Activated gamma-delta T cell treated with anti-CD3 and anti-CD28 coated beads, Interleukin-2, amount 50 U/mL, for 16 hours (primary cell): Measurements from ENCODE around the gene IGFBP4.

Experiments used
- DNase-seq: peaks from one replicate; pipeline ENCODE4 v3.0.0-alpha.2; 2020; ENCODE audit warnings: low read depth

The IGFBP4 gene

GRCh38 chr17:40471846-40472732 lies 28.8 kb downstream of the IGFBP4 start:
- DNase-seq = no peak

DNA sequence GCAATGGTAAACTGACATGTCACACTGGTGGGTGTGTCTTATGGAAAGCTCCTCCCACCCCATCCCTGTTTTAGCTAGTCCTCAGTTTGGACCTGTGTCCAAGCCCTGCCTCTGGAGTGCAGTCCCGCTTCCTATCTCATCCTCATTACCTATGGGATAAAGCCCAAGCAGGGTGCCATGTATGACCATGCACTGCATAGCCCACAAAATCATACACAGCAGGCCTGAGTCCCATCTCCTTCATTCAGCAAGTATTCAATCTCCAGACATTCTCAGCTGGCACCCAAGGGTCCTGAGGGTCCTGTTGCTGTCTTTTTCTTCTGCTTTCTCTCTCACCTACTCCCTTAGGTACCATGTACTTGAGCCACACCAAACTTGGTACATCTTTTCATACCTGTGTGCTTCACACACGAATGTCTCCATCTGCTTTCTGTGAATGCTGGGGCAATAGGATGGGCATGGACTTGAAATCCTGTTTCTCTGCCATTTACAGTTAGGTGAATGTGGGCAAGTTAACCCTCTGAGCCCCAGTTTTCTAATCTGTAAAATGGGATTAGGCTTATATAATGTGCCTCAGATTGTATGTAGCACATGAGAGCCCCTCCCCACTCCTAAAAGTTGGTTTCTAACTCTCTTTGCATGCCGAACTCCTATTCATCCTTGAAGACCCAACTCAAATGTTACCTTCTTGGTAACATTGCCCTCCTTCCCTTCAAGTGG lies 29.6 kb downstream of the IGFBP4 start:
- no peak for DNase-seq

DNA sequence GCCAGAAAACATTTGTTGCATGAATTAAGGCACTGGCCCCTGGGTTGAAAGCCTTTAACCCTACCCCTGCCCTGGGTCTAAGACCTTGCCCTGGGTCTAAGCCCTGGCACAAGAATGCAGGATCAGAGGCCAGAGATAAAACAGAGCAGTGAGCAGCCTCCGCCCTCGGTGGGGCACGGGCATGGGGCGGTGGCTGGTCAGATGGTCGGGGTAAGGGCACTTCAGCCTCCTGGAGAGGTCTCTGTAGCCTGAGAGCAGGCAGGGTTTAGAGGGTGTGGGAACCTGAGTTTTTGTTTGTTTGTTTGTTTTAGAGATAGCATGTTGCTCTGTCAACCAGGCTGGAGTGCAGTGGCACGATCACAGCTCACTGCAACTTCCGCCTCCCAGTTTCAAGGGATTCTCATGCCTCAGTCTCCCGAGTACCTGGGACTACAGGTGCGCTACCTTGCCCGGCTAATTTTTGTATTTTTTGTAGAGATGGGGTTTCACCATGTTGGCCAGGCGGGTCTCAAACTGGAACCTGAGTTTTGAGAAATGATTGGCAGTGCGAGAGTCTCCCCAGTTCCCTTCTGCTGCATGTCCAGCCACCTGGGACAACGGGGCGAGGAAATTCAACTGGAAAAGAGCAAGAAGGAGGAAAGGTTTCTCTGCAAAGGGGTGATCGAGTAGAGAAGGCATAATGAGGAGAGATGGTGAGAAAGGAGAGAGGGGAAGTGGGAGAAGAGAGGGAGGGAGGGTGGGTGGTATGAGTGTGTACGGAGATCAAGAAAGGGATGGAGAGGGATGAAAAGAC lies 30.5 kb downstream of the IGFBP4 start:
- DNase-seq = no peak

- DNase-seq = no peak
These were observed 31.3 kb downstream of the IGFBP4 start for GRCh38 chr17:40474419-40475002.

DNA sequence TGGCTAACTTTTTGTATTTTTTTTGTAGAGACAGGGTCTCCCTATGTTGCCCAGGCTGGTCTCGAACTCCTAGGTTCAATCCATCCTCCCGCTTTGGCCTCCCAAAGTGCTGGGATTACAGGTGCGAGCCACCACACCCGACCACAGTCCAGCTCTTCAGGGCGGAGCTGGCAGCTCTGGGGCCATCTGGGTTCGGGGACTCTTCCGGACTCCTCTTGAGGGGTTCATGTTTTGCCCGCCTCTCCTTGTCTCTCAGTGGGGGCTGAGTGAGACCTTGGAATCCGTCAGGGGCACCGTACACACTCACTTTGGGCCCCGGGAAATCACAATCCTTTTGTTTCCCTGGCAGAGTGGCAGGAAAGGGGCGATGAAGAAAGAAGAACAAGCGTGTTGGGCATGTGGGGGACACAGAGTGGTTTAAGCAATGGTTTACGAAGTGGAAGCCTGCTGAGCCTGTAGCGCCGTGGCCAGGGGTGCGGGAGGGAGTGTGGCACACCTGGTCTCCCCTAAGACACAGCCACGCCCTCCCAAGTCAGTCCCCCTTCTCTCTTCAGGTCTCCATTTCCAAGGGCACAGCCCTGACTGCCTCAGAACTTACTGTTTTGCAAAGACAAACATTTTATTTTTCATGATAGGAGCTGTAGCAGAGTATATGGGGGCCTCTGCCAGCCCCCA lies 32.1 kb downstream of the IGFBP4 start:
- DNase-seq = no peak

- DNase-seq = no peak
These were observed 34.5 kb downstream of the IGFBP4 start for GRCh38 chr17:40477796-40478195.

DNA sequence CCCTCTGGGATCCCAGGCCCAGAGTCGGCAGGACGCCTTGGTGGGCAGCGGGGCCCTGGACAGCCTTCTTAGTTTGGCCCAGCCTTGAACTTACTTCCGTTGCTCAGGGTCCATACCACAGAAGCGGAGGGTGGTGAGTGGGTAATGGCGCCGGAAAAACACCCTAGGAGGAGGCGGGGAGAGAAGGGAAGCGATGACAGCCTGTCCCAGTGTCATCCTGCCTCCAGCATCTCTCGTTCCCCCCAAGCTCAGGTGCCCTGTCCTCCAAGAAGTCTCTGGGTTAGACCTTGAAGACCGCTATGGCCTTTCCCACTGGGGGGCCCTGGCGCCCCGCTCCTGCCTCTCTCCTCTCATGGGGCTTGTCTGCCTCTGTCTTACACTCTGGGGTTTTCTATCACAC lies 35.2 kb downstream of the IGFBP4 start:
- DNase-seq = no peak

DNA sequence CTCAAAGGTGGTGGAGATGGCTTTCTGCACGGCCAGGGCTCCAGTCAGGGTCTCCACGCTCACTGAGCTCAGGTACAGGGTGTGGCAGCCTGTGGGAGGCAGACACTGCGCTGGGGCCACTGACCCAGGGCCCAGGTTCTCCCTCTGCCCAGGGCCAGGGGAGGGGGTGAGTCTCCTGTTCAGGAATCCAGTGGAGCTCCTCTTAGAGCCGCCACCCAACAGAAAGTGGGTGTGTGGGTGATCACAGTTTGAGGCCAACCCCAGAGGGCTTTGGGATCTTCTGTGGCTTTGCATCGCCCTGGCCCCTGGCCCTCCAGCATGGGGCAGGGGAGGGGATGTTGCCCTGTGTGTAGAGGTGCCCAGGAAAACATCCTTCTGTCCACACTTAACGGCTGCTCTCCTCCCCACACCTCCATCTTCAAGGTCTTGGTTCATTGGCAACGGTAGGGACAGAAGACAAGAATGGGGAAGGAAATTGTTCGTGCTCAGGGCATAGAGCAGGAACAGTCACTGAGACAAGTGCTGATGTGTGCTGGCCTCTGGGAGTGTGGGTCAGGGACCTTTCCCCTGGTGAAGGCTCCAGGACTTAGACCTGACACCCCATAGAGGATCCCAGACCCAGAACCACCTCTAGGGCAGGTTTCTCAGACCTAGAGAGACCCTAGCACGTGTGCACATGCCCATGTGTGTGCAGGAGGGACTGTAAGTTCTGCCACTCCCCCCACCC lies 36.7 kb downstream of the IGFBP4 start:
- DNase-seq = no peak

GRCh38 chr17:40480501-40481003 lies 37.3 kb downstream of the IGFBP4 start:
- DNase-seq = peak; percentile 78

DNA sequence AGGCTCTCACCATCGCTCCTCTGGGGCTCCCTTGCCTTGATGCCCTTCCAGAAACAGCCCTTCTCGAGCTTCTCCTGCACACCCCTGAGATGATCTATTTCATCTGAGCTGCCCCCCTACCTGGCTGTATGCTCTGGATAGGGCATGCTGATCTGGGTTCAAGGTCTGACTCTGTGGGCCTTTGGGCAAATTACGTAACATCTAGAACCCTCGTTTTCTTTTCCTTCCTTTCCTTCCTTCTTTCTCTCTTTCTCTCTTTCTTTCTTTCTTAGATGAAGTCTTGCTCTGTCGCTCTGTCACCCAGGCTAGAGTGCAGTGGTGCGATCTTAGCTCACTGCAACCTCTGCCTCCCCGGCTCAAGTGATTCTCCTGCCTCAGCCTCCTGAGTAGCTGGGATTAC lies 37.9 kb downstream of the IGFBP4 start:
- DNase-seq = no peak

DNA sequence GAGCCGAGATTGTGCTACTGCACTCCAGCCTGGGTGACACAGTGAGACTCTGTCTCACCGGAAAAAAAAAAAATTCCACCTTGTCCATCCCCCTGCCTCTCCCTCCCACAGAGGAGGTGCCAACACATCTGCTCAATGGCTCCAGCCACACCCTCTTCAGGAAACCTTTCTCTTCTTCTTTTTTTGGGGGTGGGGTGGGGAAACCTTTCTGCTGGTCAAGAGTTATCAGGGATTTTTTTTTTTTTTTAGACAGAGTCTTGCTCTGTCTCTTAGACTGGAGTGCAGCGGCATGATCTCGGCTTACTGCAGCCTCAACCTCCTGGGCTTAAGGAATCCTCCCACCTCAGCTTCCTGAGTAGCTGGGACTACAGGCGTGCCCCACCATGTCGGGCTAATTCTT lies 39.5 kb downstream of the IGFBP4 start:
- DNase-seq = no peak

- no peak for DNase-seq
These were observed 40.4 kb downstream of the IGFBP4 start for GRCh38 chr17:40483679-40484078.

DNA sequence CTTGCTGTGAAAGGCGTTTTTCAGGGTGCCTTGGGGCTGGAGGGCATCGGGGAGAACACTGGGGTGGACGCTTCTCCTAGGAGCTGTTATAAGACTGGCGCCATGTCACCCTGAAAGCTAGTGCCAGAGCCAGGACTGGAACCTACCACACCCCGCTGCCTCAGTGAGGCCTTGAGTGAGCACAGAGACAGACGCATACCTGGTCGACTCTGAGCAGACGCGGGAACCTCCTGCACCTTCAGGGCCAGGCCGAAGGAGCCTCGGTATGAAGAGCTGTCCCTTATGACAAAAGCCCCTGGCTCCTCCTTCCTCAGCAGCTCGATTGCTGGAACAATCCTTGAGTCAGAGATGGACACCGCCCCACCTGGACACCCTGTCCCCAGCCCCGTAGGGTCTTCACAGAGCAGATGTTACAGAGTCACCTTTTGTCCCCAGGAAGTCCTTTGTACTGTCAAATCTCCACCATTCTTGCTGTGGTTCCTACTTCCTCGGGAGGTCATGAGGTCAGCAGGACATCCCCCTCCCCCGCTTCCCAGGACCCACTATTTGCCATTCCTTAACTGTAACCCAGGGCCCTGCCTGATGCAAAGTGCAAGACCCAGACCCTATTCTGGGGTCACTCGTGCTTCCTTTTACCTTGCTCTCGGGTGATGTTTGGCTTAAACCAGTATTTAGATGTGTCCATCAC lies 41.2 kb downstream of the IGFBP4 start:
- DNase-seq = no peak

DNA sequence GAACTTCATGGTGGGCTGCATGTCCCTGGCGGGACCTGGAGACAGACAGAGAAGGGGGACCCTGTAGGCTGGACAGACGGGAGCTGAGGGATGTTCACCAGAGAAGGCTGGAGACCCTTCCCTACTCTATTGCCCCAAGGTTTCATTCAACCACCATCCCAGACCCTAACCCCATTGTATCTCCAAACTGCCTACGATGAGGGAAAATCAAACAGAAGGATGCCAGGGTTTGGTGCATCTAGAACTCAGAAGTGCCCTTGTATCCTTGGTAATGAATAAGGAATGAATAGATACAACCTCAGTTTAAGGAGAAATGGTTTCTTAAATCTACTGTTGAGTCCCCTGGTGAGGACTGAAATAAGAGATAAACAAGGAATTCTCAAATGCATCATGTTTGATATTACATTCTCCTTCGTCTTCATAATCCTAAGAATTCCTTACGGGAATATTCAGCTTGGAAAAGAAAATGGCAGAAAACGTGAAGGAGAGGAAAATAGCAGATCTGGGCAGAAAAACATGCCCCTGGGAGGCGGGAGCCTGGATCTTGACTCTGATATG lies 41.8 kb downstream of the IGFBP4 start:
- no peak for DNase-seq

GRCh38 chr17:40485851-40486521 lies 42.7 kb downstream of the IGFBP4 start:
- no peak for DNase-seq

DNA sequence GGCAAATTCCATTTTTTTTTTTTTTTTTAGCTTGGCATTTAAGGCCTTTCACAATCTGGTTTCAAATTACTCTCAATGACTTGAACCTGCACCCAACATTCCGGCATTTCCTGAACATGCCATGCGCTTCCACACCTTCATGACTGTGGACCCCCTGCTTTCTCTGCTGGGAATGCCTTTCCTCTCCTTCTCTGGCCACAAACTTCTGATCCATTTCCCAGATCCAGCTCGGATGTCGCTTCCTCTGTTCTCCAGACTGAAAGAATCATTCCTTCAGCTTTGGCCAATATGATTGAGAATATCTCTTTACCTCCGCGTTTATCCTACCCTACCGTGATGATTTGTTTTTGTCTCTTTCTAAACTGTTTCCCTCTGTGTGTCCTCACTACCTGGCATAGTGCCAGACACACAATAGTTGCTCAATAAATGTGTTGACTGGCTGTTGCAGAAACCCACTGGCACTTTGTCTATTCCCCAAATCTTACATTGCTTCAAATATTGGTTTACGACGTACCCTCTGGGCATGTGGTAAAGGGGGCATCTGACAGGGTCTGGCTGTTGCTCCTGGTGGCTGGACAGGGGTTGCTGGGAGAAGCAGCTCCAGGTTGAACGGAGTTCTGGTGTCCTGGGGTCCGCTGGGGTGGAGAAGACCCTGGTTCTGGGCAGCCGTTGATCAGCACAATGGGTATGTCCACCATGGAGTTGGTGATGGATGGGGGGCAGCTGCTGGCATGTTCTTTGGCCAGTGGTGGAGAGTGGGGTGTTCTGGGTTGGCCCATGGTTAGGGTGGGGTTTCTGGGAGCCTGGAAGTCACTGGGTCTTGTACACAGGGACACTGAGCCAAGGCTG lies 43.5 kb downstream of the IGFBP4 start:
- no peak for DNase-seq

DNA sequence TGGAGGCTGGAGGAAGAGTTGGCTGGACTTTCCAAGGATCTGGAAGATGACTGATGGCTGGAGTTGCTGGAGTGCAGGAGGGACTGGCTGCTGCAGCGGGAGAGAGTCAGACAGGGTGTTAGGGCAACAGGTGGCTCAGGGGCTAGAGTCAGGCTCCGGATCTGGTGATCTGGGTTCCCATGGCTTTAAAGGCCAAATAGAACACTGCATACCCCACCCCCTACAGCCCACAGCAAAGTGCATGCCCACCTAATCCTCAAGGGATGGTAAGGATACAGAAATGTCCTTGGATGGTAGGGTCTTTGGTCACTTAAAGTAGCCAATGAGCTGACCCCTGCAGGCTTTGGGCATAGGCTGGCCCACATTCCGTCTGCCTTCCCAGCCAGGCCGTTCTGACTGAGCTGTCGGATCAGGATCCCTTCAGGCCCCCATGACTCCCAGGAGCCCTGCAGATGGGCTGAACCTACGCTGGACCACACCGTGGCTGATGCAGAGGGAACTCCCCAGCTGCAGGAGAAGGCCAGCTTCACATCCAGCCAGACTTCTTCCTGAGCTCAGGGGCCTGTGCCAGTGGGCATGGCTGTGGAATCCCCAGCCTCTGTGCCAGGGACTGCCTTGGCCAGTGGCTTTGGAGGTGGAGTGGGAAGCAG lies 44.2 kb downstream of the IGFBP4 start:
- no peak for DNase-seq
